Smooth muscle cell of trachea (primary cell): Measurements from ENCODE around the gene DAZL. TPM values are rescaled to one million over a fixed set of nuclear protein-coding genes. Genes with fewer than 3 reads are reported as not detected.

Source experiments
- total RNA-seq: library from RNA; depleted of rRNA; stranded (reverse); fragments of >200 nt; gene quantifications from 2 replicates; pipeline ENCODE4 v1.2.1, GENCODE V29; 2014

DAZL gene, protein sequence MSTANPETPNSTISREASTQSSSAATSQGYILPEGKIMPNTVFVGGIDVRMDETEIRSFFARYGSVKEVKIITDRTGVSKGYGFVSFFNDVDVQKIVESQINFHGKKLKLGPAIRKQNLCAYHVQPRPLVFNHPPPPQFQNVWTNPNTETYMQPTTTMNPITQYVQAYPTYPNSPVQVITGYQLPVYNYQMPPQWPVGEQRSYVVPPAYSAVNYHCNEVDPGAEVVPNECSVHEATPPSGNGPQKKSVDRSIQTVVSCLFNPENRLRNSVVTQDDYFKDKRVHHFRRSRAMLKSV
- not detected in 2 replicates for total RNA-seq

DNA sequence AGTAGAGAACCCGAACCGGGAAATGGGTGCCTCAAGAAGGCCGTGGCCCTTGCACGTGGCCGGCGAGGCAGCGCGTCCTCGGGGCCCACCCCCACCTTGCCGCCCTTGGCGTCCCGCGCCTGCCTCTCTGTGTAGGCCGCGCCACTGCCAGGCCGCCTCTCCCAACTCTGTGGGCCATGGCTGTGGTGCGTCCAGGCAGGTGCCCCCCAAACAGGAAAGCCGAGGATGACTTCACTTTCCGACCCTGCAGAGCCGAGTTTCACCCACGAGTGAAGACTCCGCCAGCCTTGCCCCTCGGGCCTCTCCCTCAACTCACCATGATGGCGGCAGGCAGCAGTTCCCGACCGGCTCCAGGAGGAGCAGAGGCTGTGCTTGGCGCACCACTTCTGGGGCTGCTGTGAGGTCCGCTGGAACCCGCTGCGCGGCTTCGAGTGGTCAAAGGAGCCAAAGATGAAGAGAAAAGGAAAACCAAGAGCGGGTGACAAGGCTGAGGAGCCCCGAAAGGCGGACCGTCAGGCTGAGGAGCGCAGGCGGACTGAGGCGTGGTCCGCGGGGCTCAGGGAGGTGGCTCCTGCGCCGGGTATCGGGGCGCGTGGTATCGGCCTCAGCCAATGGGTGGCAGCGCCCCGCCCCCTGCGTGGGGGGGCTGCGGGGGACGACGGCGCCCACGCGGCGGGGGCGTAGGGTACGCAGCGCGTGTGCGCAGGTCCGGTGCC is at the start of gene DAZL:
Gene DAZL (minus strand): TSS at position 537 of the 716 bp plus-strand sequence. CDS start 218 bp downstream, at position 319.

Other genes starting within 250 kb of the DAZL start
- gene RFTN1, start 91.7 kb downstream of the DAZL start, total RNA-seq: 62.5 and 152 TPM in 2 replicates